ENCODE measurements around the gene ZDHHC5. TPM values are rescaled to one million over a fixed set of nuclear protein-coding genes. Genes with fewer than 3 reads are reported as not detected.
A peak's percentile ranks its signal among the peaks of the same experiment; 100 is the strongest.

ZDHHC5 gene
- total RNA-seq, 1 experiment from 2014 or later, result 80.6 TPM

DNA sequence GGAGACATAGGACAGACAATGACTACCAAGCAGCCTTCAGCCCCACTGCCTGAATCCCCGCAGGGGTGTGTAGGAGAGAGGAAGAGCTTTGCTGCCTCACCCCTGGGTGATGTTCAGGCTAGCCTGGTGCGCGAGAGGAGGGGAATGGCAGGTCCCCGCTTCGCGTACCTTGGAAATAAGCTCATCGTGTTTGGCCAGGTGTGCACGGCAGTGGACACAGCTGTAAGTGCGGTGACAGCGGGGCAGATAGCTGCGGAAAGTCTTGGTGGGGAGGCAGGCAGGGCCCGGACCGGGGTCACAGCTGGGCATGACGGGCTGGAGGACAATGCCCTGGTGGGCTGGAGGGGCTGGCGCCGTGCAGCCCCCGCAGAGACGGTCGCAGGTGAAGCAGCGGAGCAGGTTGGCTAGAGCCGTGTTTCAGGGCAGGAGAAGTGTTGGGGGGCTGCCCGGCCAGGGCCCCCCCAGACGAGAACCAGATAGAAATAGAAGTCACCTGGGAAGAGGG is 21.1 kb upstream of the ZDHHC5 start:
- CTCF ChIA-PET, result interaction anchor here (0.9 kb wide), 1 partner anchor 301 kb away, joined by 3 read pairs; no protein-coding TSS in a partner anchor
- Histone ChIP-seq H3K4me3 (ENCODE audit: low read depth in 2 of 2, low read length in 2 of 2) (no peak overlapping the region), H3K4me1 (ENCODE audit: control insufficient read depth, insufficient read depth, low read length) (peaks cover 19% of the 10 kb centered on the region), H3K9me3 (ENCODE audit: control insufficient read depth, insufficient read depth, low read depth, low read length) (no peaks in the 10 kb centered on the region), H3K27ac (ENCODE audit: low read length) (no peak overlapping the region), H3K27me3 (ENCODE audit: control insufficient read depth, insufficient read depth, low read length) (peaks cover 10% of the 10 kb centered on the region), H3K36me3 (ENCODE audit: control insufficient read depth, insufficient read depth, low read length) (no peaks in the 10 kb centered on the region)
- ATAC-seq, result no peak
- TF ChIP-seq POLR2AphosphoS5 (IDR thresholded peaks at IDR 0.05; ENCODE audit: low read depth, low read length) (no peak), SIN3A (IDR thresholded peaks at IDR 0.05; ENCODE audit: borderline replicate concordance, insufficient read depth, low read depth, low read length) (no peak), TCF7L2 (IDR thresholded peaks at IDR 0.05; ENCODE audit: low read depth, low read length) (no peak)
- TF ChIP-seq, protein P1, sequence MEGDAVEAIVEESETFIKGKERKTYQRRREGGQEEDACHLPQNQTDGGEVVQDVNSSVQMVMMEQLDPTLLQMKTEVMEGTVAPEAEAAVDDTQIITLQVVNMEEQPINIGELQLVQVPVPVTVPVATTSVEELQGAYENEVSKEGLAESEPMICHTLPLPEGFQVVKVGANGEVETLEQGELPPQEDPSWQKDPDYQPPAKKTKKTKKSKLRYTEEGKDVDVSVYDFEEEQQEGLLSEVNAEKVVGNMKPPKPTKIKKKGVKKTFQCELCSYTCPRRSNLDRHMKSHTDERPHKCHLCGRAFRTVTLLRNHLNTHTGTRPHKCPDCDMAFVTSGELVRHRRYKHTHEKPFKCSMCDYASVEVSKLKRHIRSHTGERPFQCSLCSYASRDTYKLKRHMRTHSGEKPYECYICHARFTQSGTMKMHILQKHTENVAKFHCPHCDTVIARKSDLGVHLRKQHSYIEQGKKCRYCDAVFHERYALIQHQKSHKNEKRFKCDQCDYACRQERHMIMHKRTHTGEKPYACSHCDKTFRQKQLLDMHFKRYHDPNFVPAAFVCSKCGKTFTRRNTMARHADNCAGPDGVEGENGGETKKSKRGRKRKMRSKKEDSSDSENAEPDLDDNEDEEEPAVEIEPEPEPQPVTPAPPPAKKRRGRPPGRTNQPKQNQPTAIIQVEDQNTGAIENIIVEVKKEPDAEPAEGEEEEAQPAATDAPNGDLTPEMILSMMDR (IDR thresholded peaks at IDR 0.05), result no peak
- TF ChIP-seq, protein P2, sequence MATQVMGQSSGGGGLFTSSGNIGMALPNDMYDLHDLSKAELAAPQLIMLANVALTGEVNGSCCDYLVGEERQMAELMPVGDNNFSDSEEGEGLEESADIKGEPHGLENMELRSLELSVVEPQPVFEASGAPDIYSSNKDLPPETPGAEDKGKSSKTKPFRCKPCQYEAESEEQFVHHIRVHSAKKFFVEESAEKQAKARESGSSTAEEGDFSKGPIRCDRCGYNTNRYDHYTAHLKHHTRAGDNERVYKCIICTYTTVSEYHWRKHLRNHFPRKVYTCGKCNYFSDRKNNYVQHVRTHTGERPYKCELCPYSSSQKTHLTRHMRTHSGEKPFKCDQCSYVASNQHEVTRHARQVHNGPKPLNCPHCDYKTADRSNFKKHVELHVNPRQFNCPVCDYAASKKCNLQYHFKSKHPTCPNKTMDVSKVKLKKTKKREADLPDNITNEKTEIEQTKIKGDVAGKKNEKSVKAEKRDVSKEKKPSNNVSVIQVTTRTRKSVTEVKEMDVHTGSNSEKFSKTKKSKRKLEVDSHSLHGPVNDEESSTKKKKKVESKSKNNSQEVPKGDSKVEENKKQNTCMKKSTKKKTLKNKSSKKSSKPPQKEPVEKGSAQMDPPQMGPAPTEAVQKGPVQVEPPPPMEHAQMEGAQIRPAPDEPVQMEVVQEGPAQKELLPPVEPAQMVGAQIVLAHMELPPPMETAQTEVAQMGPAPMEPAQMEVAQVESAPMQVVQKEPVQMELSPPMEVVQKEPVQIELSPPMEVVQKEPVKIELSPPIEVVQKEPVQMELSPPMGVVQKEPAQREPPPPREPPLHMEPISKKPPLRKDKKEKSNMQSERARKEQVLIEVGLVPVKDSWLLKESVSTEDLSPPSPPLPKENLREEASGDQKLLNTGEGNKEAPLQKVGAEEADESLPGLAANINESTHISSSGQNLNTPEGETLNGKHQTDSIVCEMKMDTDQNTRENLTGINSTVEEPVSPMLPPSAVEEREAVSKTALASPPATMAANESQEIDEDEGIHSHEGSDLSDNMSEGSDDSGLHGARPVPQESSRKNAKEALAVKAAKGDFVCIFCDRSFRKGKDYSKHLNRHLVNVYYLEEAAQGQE (IDR thresholded peaks at IDR 0.05; ENCODE audit: insufficient read depth in 1 of 2, low read depth in 2 of 2, low read length in 1 of 2), result no peak
- POLR2A ChIA-PET, result no interaction called here
- no TSS peak for BruUV-seq (replicated peaks)
- in situ Hi-C loops (cut with HindIII; ENCODE audit: low pct_unique_long_range_greater_than_20kb, low sequenced_read_pairs) (no loop called here), intact Hi-C loops (cut with micrococcal nuclease; ENCODE audit: unreplicated experiment) (loop anchor here (10.0 kb wide), 1 partner anchor 192 kb away; no protein-coding TSS in a partner anchor)
- DNase-seq (ENCODE audit: low read depth, low spot score), result no peak

DNA sequence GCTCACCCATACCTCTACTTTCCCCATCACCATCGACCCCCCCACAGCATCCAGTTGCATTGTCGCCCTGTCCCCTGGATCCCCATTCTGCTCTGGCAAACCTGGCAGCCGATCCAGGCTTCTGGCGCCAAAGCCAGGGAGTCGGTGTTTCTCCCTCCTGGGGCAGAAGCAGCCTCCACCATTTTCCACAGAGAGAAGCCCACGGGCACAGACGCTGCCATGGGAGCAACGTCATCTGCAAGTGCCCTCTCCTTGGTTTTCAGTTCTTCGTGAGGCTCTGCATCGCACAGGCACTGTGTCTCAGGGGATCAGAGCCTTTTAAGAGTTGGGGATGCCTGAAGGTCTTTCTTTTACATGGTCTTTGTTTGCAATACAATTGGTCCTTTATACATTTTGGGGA is 20.5 kb upstream of the ZDHHC5 start:
- intact Hi-C loops (cut with micrococcal nuclease; ENCODE audit: unreplicated experiment), result loop anchor here (10.0 kb wide), 1 partner anchor 193 kb away; no protein-coding TSS in a partner anchor

More for the DNA sequence above, 20.5 kb upstream of the ZDHHC5 start:
- DNase-seq (ENCODE audit: low read depth, low spot score) (no peak), ATAC-seq (no peak)
- Histone ChIP-seq H3K27me3 (ENCODE audit: control insufficient read depth, insufficient read depth, low read length) (peaks cover 10% of the 10 kb centered on the region), H3K36me3 (ENCODE audit: control insufficient read depth, insufficient read depth, low read length) (no peaks in the 10 kb centered on the region), H3K4me3 (ENCODE audit: low read depth in 2 of 2, low read length in 2 of 2) (no peak overlapping the region), H3K4me1 (ENCODE audit: control insufficient read depth, insufficient read depth, low read length) (peaks cover 19% of the 10 kb centered on the region), H3K27ac (ENCODE audit: low read length) (no peak overlapping the region), H3K9me3 (ENCODE audit: control insufficient read depth, insufficient read depth, low read depth, low read length) (no peaks in the 10 kb centered on the region)
- BruUV-seq (replicated peaks), result no TSS peak
- in situ Hi-C loops (cut with HindIII; ENCODE audit: low pct_unique_long_range_greater_than_20kb, low sequenced_read_pairs), result no loop called here
- CTCF ChIA-PET, result interaction anchor here (0.9 kb wide), 1 partner anchor 302 kb away, joined by 3 read pairs; no protein-coding TSS in a partner anchor
- POLR2A ChIA-PET, result no interaction called here
- TF ChIP-seq TCF7L2 (IDR thresholded peaks at IDR 0.05; ENCODE audit: low read depth, low read length) (no peak), POLR2AphosphoS5 (IDR thresholded peaks at IDR 0.05; ENCODE audit: low read depth, low read length) (peak; percentile 60)
